HepG2 (cell line): ENCODE data around the gene TLE1. TPM values are rescaled to one million over a fixed set of nuclear protein-coding genes. Genes with fewer than 3 reads are reported as not detected.

Source experiments
- CREB1 ChIP-seq, 2 experiments: fragments of 450-650 bp in 1 of 2; IDR thresholded peaks; 2 replicates each; pipeline ENCODE4 v1.6.1; 2016 to 2017; ENCODE audit warnings: control low read depth in 1 of 2, mild to moderate bottlenecking in 1 of 2, missing compliant biosample characterization in 1 of 2, missing genetic modification characterization in 1 of 2
- CREM ChIP-seq, 2 experiments: sonication (generic) in 1 of 2; formaldehyde crosslinking in 1 of 2; IDR thresholded peaks; 2 replicates each; pipeline versions ENCODE4 v1.4.0 to v1.6.1; 2016 to 2020; ENCODE audit warnings: antibody characterized with exemption in 1 of 2, mild to moderate bottlenecking in 1 of 2, missing genetic modification reagents in 1 of 2
- ELF4 ChIP-seq: sonication (generic); formaldehyde crosslinking; IDR thresholded peaks from 2 replicates; pipeline ENCODE4 v1.5.0; 2020; ENCODE audit warnings: missing genetic modification reagents, mild to moderate bottlenecking, moderate library complexity, borderline replicate concordance
- GATA4 ChIP-seq: sonication (generic); IDR thresholded peaks from 2 replicates; pipeline ENCODE4 v1.6.1; 2016; ENCODE audit warnings: antibody characterized with exemption, low read depth, borderline replicate concordance
- IRX3 ChIP-seq: sonication (generic); formaldehyde crosslinking; IDR thresholded peaks from 2 replicates; pipeline ENCODE4 v1.8.1; 2023; ENCODE audit warnings: mild to moderate bottlenecking, low read depth, missing genetic modification reagents, borderline replicate concordance
- KAT8 ChIP-seq: IDR thresholded peaks from 2 replicates; pipeline ENCODE4 v1.6.1; 2016; ENCODE audit warnings: missing genetic modification reagents, missing compliant biosample characterization
- KLF12 ChIP-seq: sonication (generic); formaldehyde crosslinking; IDR thresholded peaks from 2 replicates; pipeline ENCODE4 v1.4.0; 2020; ENCODE audit warnings: missing genetic modification reagents, borderline replicate concordance
- LCORL ChIP-seq, 2 experiments: fragments of 450-650 bp in 1 of 2; sonication (generic) in 1 of 2; formaldehyde crosslinking in 1 of 2; IDR thresholded peaks; 2 replicates each; pipeline versions ENCODE4 v1.5.0 to v1.6.1; 2017 to 2020; ENCODE audit warnings: antibody characterized with exemption in 1 of 2, missing genetic modification reagents in 1 of 2
- MAFK ChIP-seq, 2 experiments: IDR thresholded peaks in 1 of 2; conservative IDR thresholded peaks in 1 of 2; 2 replicates each; pipeline ENCODE4 v1.6.1; 2011; ENCODE audit warnings: improper control_type of control experiment in 2 of 2, low read length in 2 of 2
- MYC ChIP-seq: sonication (generic); formaldehyde crosslinking; IDR thresholded peaks from 2 replicates; pipeline ENCODE4 v1.9.0; 2021; ENCODE audit warnings: missing genetic modification reagents, borderline replicate concordance
- NCOA2 ChIP-seq: sonication (generic); formaldehyde crosslinking; IDR thresholded peaks from 2 replicates; pipeline ENCODE4 v1.8.0; 2022; ENCODE audit warnings: inconsistent platforms
- NFKBIZ ChIP-seq: IDR thresholded peaks from 2 replicates; pipeline ENCODE4 v1.6.1; 2018; ENCODE audit warnings: missing genetic modification reagents, missing compliant biosample characterization
- PAWR ChIP-seq: sonication (generic); formaldehyde crosslinking; IDR thresholded peaks from 2 replicates; pipeline ENCODE4 v1.4.0; 2020; ENCODE audit warnings: missing genetic modification reagents, mild to moderate bottlenecking, borderline replicate concordance
- SP1 ChIP-seq, 2 experiments: fragments of 450-650 bp in 1 of 2; sonication (generic) in 1 of 2; formaldehyde crosslinking in 1 of 2; IDR thresholded peaks; 2 replicates each; pipeline versions ENCODE4 v1.4.0 to v1.6.1; 2016 to 2020; ENCODE audit warnings: missing genetic modification reagents in 1 of 2
- SPEN ChIP-seq: sonication (generic); formaldehyde crosslinking; IDR thresholded peaks from 2 replicates; pipeline ENCODE4 v1.5.1; 2020; ENCODE audit warnings: low read depth, mild to moderate bottlenecking, missing genetic modification reagents
- STAT5B ChIP-seq: sonication (generic); formaldehyde crosslinking; IDR thresholded peaks from 2 replicates; pipeline ENCODE4 v1.4.0; 2020; ENCODE audit warnings: missing genetic modification reagents
- THAP11 ChIP-seq: IDR thresholded peaks from 2 replicates; pipeline ENCODE4 v1.6.1; 2016; ENCODE audit warnings: missing biosample characterization, missing genetic modification reagents
- ZKSCAN8 ChIP-seq: IDR thresholded peaks from 2 replicates; pipeline ENCODE4 v1.6.1; 2016; ENCODE audit warnings: borderline replicate concordance, missing genetic modification reagents, missing compliant biosample characterization
- ZNF124 ChIP-seq: sonication (generic); formaldehyde crosslinking; IDR thresholded peaks from 2 replicates; pipeline ENCODE4 v1.4.0; 2020; ENCODE audit warnings: missing genetic modification reagents
- ZNF430 ChIP-seq: sonication (generic); formaldehyde crosslinking; IDR thresholded peaks from 2 replicates; pipeline ENCODE4 v1.9.0; 2021; ENCODE audit warnings: mild to moderate bottlenecking, missing genetic modification reagents
- ZNF460 ChIP-seq: sonication (generic); formaldehyde crosslinking; IDR thresholded peaks from 2 replicates; pipeline ENCODE4 v1.5.1; 2020; ENCODE audit warnings: missing genetic modification reagents, mild to moderate bottlenecking, borderline replicate concordance
- ZNF484 ChIP-seq: sonication (generic); formaldehyde crosslinking; IDR thresholded peaks from 2 replicates; pipeline ENCODE4 v1.5.1; 2020; ENCODE audit warnings: mild to moderate bottlenecking, low read depth, missing genetic modification reagents, borderline replicate concordance
- ZNF607 ChIP-seq: sonication (generic); formaldehyde crosslinking; IDR thresholded peaks from 2 replicates; pipeline ENCODE4 v1.5.1; 2020; ENCODE audit warnings: missing genetic modification reagents, mild to moderate bottlenecking, borderline replicate concordance
- ZNF768 ChIP-seq: sonication (generic); formaldehyde crosslinking; IDR thresholded peaks from 2 replicates; pipeline ENCODE4 v1.4.0; 2020; ENCODE audit warnings: missing genetic modification reagents
- polyA plus RNA-seq, 8 experiments: library from polyadenylated mRNA; depleted of rRNA in 3 of 8; stranded (reverse) in 7 of 8; unstranded in 1 of 8; fragments of >200 nt; fragmentation: Illumina TruSeq in 4 of 8; extraction: Trizol in 4 of 8; gene quantifications; 2 replicates each; pipeline versions ENCODE4 v1.2.1 to v1.2.3, GENCODE V29; 2011 to 2016; ENCODE audit warnings: low read depth in 4 of 8, missing spikeins in 1 of 8, mixed read lengths in 1 of 8; ENCODE audit not compliant: insufficient read depth in 1 of 8
- total RNA-seq, 5 experiments: library from RNA; depleted of rRNA; stranded (reverse); fragments of >200 nt; fragmentation: Illumina TruSeq; extraction: Trizol; gene quantifications; 2 replicates each; pipeline ENCODE4 v1.2.3, GENCODE V29; 2016; ENCODE audit warnings: low read depth in 1 of 5
- TF ChIP-seq, protein P1 (sequence below): sonication (generic); formaldehyde crosslinking; IDR thresholded peaks from 2 replicates; pipeline ENCODE4 v1.8.1; 2022; ENCODE audit warnings: mild to moderate bottlenecking, missing genetic modification reagents
- TF ChIP-seq, protein P2 (sequence below): sonication (generic); formaldehyde crosslinking; IDR thresholded peaks from 2 replicates; pipeline ENCODE4 v1.4.0; 2020; ENCODE audit warnings: missing genetic modification reagents, mild to moderate bottlenecking, borderline replicate concordance

Gene TLE1
- total and polyA plus RNA-seq, 2 of the 13 experiments (the other 11 are each of a cell fraction or from before 2014, with no cell fraction given), result 35.9 to 109 TPM

DNA sequence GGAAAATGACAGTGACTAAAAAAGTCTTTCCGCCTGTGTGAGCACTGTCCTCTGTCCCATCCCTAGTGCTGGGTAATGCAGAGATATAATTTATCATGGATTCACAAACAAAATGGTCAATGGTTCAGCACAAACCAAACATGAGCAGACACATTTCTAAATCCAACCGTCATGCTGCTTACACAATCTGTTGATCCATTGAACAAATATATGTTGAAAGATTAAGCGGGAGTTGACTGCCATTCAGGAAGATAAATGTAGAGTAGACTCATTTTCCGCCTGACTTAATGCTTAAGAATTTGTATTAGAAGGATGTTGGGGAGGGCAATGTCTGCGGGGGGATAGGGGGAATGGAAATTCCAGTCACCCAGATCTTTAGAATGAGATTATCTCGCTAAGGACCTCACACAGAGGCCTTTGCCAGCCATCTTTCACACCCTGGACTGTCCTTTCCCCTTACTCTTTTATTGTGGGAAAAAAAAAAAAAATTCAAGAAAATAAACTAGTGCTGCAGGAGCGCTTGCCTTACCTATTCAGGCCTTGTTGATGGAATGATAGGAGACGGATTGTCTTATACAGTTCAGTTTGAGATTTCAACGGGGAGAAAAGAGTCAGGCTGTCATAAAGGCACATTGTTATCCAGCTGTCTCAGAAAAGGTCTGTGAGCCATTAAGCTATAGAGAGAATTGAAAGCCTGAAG lies 153.7 kb downstream of the TLE1 start (continued):
- TF ChIP-seq, protein P1, sequence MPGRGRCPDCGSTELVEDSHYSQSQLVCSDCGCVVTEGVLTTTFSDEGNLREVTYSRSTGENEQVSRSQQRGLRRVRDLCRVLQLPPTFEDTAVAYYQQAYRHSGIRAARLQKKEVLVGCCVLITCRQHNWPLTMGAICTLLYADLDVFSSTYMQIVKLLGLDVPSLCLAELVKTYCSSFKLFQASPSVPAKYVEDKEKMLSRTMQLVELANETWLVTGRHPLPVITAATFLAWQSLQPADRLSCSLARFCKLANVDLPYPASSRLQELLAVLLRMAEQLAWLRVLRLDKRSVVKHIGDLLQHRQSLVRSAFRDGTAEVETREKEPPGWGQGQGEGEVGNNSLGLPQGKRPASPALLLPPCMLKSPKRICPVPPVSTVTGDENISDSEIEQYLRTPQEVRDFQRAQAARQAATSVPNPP (CRISPR knock-in tag), result 0 out of 2 replicates have a peak, but pooled peaks have one; percentile 69
- TF ChIP-seq SP1 (IDR thresholded peaks at IDR 0.05), result no peak
- no peak; the same call in 1 of the 2 replicates for TF ChIP-seq SP1 (CRISPR knock-in tag; IDR thresholded peaks at IDR 0.05)
- TF ChIP-seq ZKSCAN8, result peak; percentile 89
- TF ChIP-seq, protein P2, sequence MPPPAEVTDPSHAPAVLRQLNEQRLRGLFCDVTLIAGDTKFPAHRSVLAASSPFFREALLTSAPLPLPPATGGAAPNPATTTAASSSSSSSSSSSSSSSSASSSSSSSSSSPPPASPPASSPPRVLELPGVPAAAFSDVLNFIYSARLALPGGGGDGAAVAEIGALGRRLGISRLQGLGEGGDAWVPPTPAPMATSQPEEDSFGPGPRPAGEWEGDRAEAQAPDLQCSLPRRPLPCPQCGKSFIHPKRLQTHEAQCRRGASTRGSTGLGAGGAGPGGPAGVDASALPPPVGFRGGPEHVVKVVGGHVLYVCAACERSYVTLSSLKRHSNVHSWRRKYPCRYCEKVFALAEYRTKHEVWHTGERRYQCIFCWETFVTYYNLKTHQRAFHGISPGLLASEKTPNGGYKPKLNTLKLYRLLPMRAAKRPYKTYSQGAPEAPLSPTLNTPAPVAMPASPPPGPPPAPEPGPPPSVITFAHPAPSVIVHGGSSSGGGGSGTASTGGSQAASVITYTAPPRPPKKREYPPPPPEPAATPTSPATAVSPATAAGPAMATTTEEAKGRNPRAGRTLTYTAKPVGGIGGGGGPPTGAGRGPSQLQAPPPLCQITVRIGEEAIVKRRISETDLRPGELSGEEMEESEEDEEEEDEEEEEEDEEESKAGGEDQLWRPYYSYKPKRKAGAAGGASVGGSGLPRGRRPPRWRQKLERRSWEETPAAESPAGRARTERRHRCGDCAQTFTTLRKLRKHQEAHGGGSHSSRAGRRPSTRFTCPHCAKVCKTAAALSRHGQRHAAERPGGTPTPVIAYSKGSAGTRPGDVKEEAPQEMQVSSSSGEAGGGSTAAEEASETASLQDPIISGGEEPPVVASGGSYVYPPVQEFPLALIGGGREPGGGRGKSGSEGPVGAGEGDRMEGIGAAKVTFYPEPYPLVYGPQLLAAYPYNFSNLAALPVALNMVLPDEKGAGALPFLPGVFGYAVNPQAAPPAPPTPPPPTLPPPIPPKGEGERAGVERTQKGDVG (CRISPR knock-in tag), result no peak
- no peak for TF ChIP-seq CREB1 (IDR thresholded peaks at IDR 0.05)
- TF ChIP-seq CREB1 (CRISPR knock-in tag; IDR thresholded peaks at IDR 0.05), result peak; percentile 84
- no peak for TF ChIP-seq IRX3 (CRISPR knock-in tag)
- TF ChIP-seq LCORL (IDR thresholded peaks at IDR 0.05), result 0 out of 2 replicates have a peak, but pooled peaks have one; percentile 32
- TF ChIP-seq LCORL (CRISPR knock-in tag; IDR thresholded peaks at IDR 0.05), result peak; percentile 72
- TF ChIP-seq ZNF607, result 0 out of 2 replicates have a peak, but pooled peaks have one; percentile 45
- peak; percentile 63; the same call in 1 of the 2 replicates for TF ChIP-seq ZNF124
- TF ChIP-seq THAP11 (CRISPR knock-in tag), result peak; percentile 59
- TF ChIP-seq ZNF768 (CRISPR knock-in tag), result no peak
- TF ChIP-seq ZNF430, result peak; percentile 64; the same call in 1 of the 2 replicates
- no peak for TF ChIP-seq ZNF460 (CRISPR knock-in tag)
- no peak for TF ChIP-seq KLF12 (CRISPR knock-in tag)
- no peak for TF ChIP-seq ELF4 (CRISPR knock-in tag)
- peak; percentile 98 for TF ChIP-seq NCOA2 (CRISPR knock-in tag)
- TF ChIP-seq STAT5B (CRISPR knock-in tag), result no peak
- no peak for TF ChIP-seq PAWR (CRISPR knock-in tag)
- TF ChIP-seq SPEN (CRISPR knock-in tag), result no peak
- TF ChIP-seq MAFK (conservative IDR thresholded peaks at IDR 0.05 in 1 of 2, IDR thresholded peaks at IDR 0.05 in 1 of 2; ENCODE audit: low read length in 2 of 2), result peak; percentile 57 to 84
- peak; percentile 87 for TF ChIP-seq GATA4
- peak; percentile 85 for TF ChIP-seq KAT8 (CRISPR knock-in tag)
- TF ChIP-seq MYC (CRISPR knock-in tag), result no peak
- no peak for TF ChIP-seq ZNF484 (CRISPR knock-in tag)
- peak; percentile 91 for TF ChIP-seq CREM (IDR thresholded peaks at IDR 0.05)
- no peak for TF ChIP-seq CREM (CRISPR knock-in tag; IDR thresholded peaks at IDR 0.05)
- TF ChIP-seq NFKBIZ (CRISPR knock-in tag), result peak; percentile 83; the same call in 1 of the 2 replicates
